Measurements from ENCODE around the gene CACNA1G. TPM values are rescaled to one million over a fixed set of nuclear protein-coding genes. Genes with fewer than 3 reads are reported as not detected.

The CACNA1G gene
- not detected in 2 replicates for total RNA-seq

DNA sequence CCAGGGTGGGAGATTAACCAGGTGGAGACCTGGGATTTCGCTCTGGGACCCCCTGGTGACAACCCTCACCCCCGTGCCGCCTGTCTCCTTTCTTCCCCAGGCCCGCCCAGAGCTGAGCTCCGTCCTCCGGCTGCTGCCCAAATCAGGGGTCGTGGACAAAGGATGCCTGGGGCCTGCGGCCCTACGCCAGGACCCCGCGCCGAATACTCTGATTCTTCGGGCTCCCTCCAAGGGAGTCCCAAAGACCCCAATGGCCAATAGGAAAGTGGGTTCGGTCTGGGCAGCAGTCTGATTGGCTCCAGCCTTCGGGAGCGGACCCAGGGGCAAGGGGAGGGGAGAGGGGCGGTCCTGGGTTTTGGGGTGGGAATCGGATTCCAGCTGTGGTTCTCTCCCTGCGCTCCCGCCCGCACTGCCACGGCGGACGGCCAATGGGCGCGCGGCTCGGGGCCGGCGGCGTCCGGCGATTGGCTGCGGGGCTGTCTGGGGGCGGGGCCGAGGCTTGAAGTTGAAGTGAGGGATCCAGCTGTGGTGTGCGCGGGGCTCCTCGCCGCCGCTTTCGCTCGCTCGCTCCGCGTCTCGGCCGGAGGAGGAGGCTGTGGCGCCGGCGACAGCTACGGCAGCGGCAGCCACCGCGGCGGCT, at the start of gene CACNA1G:
CACNA1G (plus strand) TSS at position 531 of the 640 bp plus-strand sequence. CDS start 745 bp downstream, outside the sequence.

DNA sequence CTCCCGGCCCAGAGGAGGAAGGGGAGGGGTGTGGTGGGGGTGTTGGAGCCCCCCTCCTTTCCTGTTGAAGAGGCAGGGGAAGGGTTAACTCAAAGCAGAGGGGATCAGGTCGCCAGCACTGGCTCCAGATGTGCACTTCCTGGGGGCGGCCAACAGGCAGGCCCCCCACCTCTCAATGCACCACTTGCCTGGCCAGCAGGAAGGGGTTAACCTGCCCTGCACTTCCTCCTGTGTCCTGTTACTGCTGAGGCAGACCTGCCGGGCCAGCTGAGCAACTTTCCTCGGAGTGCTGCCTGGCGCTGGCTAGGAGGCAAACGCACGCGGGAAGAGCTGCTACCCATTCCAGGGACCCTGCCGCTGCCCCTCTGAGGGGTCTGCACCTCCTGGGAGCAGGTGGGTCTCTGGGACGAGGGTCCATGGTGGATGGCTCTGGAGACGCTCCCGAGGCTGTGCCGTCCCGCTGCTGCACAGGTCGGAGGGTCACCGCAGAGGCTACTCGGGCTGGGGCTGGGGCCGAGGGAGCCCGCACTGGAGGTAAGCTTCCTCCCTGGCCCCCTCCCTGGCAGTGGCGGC, 28.0 kb upstream of the CACNA1G start, which contains the start of gene EPN3:
EPN3 (plus strand) TSS at position 284 of the 573 bp plus-strand sequence. CDS start 3,822 bp downstream, outside the sequence.

DNA sequence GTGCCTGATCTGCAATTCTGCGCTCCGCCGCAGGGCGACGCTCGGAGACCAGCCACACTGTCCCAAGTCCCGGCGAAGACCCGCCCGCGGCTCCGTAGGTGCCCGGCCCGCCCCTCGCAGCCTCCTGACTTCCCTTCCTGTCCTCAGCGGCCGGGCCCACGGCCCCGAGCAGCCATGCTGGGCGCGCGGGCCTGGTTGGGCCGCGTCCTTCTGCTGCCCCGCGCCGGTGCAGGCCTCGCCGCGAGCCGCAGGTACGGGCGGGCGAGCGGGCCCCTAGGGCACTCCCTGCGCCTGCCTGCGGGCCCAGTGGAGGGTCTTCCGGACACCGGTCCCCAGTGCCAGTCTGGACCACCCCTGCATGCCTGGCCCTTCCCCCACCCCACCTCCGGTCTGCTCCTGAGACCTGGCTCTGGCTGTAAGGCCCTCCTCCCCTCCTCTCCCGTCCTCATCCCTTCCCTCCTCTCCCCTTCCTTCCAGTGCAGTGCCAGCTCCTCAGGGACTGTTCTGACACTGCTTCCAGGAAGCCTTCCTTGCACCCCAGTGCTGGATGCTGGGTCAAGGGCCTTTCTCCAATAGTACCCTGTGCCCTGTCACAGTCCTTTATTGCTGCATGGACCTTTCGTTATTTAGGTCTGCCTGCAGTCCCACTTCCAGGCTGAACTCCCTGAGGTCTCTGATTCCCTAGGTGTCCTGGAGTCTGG, 13.3 kb upstream of the CACNA1G start, which contains the start of gene SPATA20:
SPATA20 (plus strand) TSS at position 140 of the 701 bp plus-strand sequence; CDS start at position 175, 35 bp downstream.

DNA sequence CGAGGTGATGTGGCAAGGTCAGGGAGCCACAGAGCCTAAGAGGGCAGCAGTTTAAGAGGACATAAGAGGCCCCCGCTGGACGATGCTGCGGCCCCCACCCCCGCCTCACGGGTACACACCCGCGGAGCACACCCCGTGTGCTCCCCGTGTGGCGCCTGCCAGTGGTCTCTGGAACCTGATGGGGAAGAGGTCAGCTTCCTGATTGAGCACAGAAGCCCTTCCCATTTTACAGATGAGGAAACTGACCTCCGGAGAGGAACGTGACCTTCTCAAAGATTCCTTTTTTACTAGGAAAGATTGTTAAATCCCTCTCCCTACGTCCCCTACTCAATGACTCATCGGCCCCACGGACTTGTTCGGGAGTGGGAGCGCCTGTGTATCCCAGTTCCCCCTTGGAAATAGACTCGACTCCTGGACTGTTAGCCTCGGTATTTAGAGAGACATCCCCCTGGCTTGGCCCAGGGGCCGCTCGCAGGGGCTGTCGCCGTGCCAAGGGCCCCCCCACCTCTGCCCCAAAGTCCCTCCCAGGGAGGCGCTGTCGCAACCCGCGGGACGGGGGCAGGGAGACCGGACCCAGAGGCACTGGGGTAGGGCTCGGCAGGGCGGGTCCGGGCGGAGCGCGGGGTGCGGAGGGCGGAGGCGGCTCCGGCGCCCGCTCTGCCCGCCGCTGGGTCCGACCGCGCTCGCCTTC, 73.9 kb downstream of the CACNA1G start, which contains the start of gene ABCC3:
ABCC3 (plus strand) TSS at position 658 of the 691 bp plus-strand sequence. CDS start 56 bp downstream, outside the sequence.

Other genes starting within 250 kb of the CACNA1G start
- 29.6 and 34.8 TPM in 2 replicates for gene XYLT2, start 214.6 kb upstream of the CACNA1G start, total RNA-seq
- gene MRPL27, start 187.5 kb upstream of the CACNA1G start, total RNA-seq: 79.6 and 101 TPM in 2 replicates
- gene EME1, start 187.5 kb upstream of the CACNA1G start, total RNA-seq: 2.6 and 6.4 TPM in 2 replicates
- 196 and 216 TPM in 2 replicates for gene LRRC59, start 163.2 kb upstream of the CACNA1G start, total RNA-seq
- gene ACSF2, start 134.5 kb upstream of the CACNA1G start, total RNA-seq: 10.7 and 16.7 TPM in 2 replicates
- not detected in 2 replicates for gene CHAD, start 91.8 kb upstream of the CACNA1G start, total RNA-seq
- 19.6 and 28.9 TPM in 2 replicates for gene RSAD1, start 81.9 kb upstream of the CACNA1G start, total RNA-seq
- under 0.01 and 1.4 TPM in 2 replicates for gene MYCBPAP, start 52.3 kb upstream of the CACNA1G start, total RNA-seq
- gene EPN3, start 28.0 kb upstream of the CACNA1G start, total RNA-seq: under 0.01 and 0.15 TPM in 2 replicates
- 32.2 and 32.8 TPM in 2 replicates for gene SPATA20, start 13.5 kb upstream of the CACNA1G start, total RNA-seq
- 1.6 and 3.3 TPM in 2 replicates for gene ABCC3, start 74.2 kb downstream of the CACNA1G start, total RNA-seq
- 32.2 and 39.1 TPM in 2 replicates for gene ANKRD40, start 147.2 kb downstream of the CACNA1G start, total RNA-seq
- gene LUC7L3, start 158.9 kb downstream of the CACNA1G start, total RNA-seq: 24.4 and 36.5 TPM in 2 replicates
- gene ANKRD40CL, start 206.8 kb downstream of the CACNA1G start, total RNA-seq: not detected in 2 replicates

All from epithelial cell of umbilical artery (primary cell).